ENCODE measurements around the gene KLC1. TPM values are rescaled to one million over a fixed set of nuclear protein-coding genes. Genes with fewer than 3 reads are reported as not detected.

Gene KLC1
- total and polyA plus RNA-seq, 4 donors: 93.3 to 225 (median 139) TPM

GRCh38 chr14:103684871-103685270, 55.9 kb downstream of the KLC1 start:
- no peak for TF ChIP-seq CTCF (IDR thresholded peaks at IDR 0.05; ENCODE audit: control extremely low read depth, extremely low read depth)
- Histone ChIP-seq H3K9ac (ENCODE audit: insufficient read depth in 1 of 2, low read length in 2 of 2) (no peak overlapping the region), H3K27me3 (ENCODE audit: control insufficient read depth in 3 of 3, insufficient read depth in 3 of 3, low read length in 2 of 3) (no peaks in the 10 kb centered on the region), H3K27ac (ENCODE audit: low read depth in 1 of 2, low read length in 1 of 2) (no peak overlapping the region), H3K9me3 (ENCODE audit: control insufficient read depth in 4 of 4, insufficient read depth in 3 of 4, low read length in 3 of 4) (no peaks in the 10 kb centered on the region), H3K4me3 (no peak overlapping the region), H3K4me1 (ENCODE audit: control insufficient read depth in 5 of 5, insufficient read depth in 5 of 5, low read length in 5 of 5) (peaks cover 0 to 4% (median 2%) of the 10 kb centered on the region in 5 donors), H3K36me3 (ENCODE audit: control insufficient read depth in 4 of 4, insufficient read depth in 4 of 4, low read length in 4 of 4) (peaks cover 23 to 49% (median 41%) of the 10 kb centered on the region in 4 donors)
- 94 to 95% methylated on average over 15 of the region's 15 CpGs for WGBS, 2 donors
- DNase-seq (no peak), ATAC-seq (ENCODE audit: insufficient read depth, low FRiP score) (no peak)

- H3K9ac ChIP-seq (ENCODE audit: insufficient read depth in 1 of 2, low read length in 2 of 2): no peak overlapping the region
- H3K27ac ChIP-seq (ENCODE audit: low read depth in 1 of 2, low read length in 1 of 2): no peak overlapping the region
- peaks cover 0 to 1% (median 0%) of the 10 kb centered on the region in 4 donors for H3K9me3 ChIP-seq (ENCODE audit: control insufficient read depth in 4 of 4, insufficient read depth in 3 of 4, low read length in 3 of 4)
- WGBS, 2 donors: 93 to 95% methylated on average over 23 of the region's 23 CpGs
- no peak overlapping the region for H3K4me3 ChIP-seq
- H3K27me3 ChIP-seq (ENCODE audit: control insufficient read depth in 3 of 3, insufficient read depth in 3 of 3, low read length in 2 of 3): no peaks in the 10 kb centered on the region
- H3K4me1 ChIP-seq (ENCODE audit: control insufficient read depth in 5 of 5, insufficient read depth in 5 of 5, low read length in 5 of 5): peaks cover 0 to 4% (median 2%) of the 10 kb centered on the region in 5 donors
- TF ChIP-seq CTCF (IDR thresholded peaks at IDR 0.05; ENCODE audit: control extremely low read depth, extremely low read depth): no peak
- peaks cover 22 to 49% (median 36%) of the 10 kb centered on the region in 4 donors for H3K36me3 ChIP-seq (ENCODE audit: control insufficient read depth in 4 of 4, insufficient read depth in 4 of 4, low read length in 4 of 4)
- ATAC-seq (ENCODE audit: insufficient read depth, low FRiP score) (no peak), DNase-seq (no peak)
These were observed 56.5 kb downstream of the KLC1 start for GRCh38 chr14:103685276-103686211.

GRCh38 chr14:103686831-103687485, 57.9 kb downstream of the KLC1 start:
- no peak for DNase-seq
- no peak for TF ChIP-seq CTCF (IDR thresholded peaks at IDR 0.05; ENCODE audit: control extremely low read depth, extremely low read depth)

More at GRCh38 chr14:103686831-103687485, 57.9 kb downstream of the KLC1 start:
- Histone ChIP-seq H3K27ac (ENCODE audit: low read depth in 1 of 2, low read length in 1 of 2) (peak overlapping the region in 1 of 2 donors; percentile 33), H3K27me3 (ENCODE audit: control insufficient read depth in 3 of 3, insufficient read depth in 3 of 3, low read length in 2 of 3) (no peaks in the 10 kb centered on the region), H3K9ac (ENCODE audit: insufficient read depth in 1 of 2, low read length in 2 of 2) (no peak overlapping the region), H3K9me3 (ENCODE audit: control insufficient read depth in 4 of 4, insufficient read depth in 3 of 4, low read length in 3 of 4) (peaks cover 0 to 1% (median 0%) of the 10 kb centered on the region in 4 donors), H3K36me3 (ENCODE audit: control insufficient read depth in 4 of 4, insufficient read depth in 4 of 4, low read length in 4 of 4) (peaks cover 18 to 42% (median 31%) of the 10 kb centered on the region in 4 donors), H3K4me1 (ENCODE audit: control insufficient read depth in 5 of 5, insufficient read depth in 5 of 5, low read length in 5 of 5) (peaks cover 0 to 4% (median 2%) of the 10 kb centered on the region in 5 donors), H3K4me3 (no peak overlapping the region)
- ATAC-seq (ENCODE audit: insufficient read depth, low FRiP score): no peak
- 74 to 75% methylated on average over 19 of the region's 19 CpGs for WGBS, 2 donors

Measured in lung (tissue), 12 donors.